Testis (tissue), 3 donors: ENCODE data around the gene PTGIS. TPM values are rescaled to one million over a fixed set of nuclear protein-coding genes. Genes with fewer than 3 reads are reported as not detected.

ENCODE experiments used
- DNase-seq: peaks from one replicate; pipeline ENCODE4 v3.0.0-alpha.2; 2019
- H3K27ac ChIP-seq, 2 donors: fragments of 200-600 bp; sonication (generic); one replicate each; pipeline ENCODE4 v1.5.1; 2019
- H3K27me3 ChIP-seq: fragments of 200-600 bp; sonication (generic); one replicate; pipeline ENCODE4 v1.5.1; 2019
- H3K36me3 ChIP-seq: fragments of 200-600 bp; sonication (generic); one replicate; pipeline ENCODE4 v1.5.1; 2017; ENCODE audit warnings: low read depth; ENCODE audit errors: missing control alignments
- H3K4me1 ChIP-seq: fragments of 200-600 bp; sonication (generic); one replicate; pipeline ENCODE4 v1.5.1; 2019
- H3K4me3 ChIP-seq, 2 donors: fragments of 200-600 bp; sonication (generic); one replicate each; pipeline ENCODE4 v1.5.1; 2017 to 2019
- H3K9me3 ChIP-seq: fragments of 200-600 bp; sonication (generic); one replicate; pipeline ENCODE4 v1.5.1; 2017
- CTCF ChIP-seq, 3 experiments: fragments of 450-650 bp in 2 of 3; fragments of 200-600 bp in 1 of 3; sonication (generic) in 1 of 3; IDR thresholded peaks; one replicate each; pipeline ENCODE4 v1.5.1; 2016 to 2019; ENCODE audit warnings: antibody characterized with exemption in 3 of 3, mild to moderate bottlenecking in 2 of 3, moderate library complexity in 1 of 3
- POLR2A ChIP-seq: fragments of 450-650 bp; IDR thresholded peaks from one replicate; pipeline ENCODE4 v1.6.1; 2017; ENCODE audit warnings: antibody characterized with exemption, mild to moderate bottlenecking, moderate library complexity
- WGBS, 2 donors: methylation state at CpG; one replicate each; pipeline ENCODE4 v1.1.5; 2018; 5-methylcytosine and 5-hydroxymethylcytosine counted together
- intact Hi-C: fragments of 100-400 bp; cut with DNase I; formaldehyde crosslinking; loops from one replicate; pipeline ENCODE4 v1.15.1; 2023; ENCODE audit warnings: low total_unique reads
- polyA plus RNA-seq: library from polyadenylated mRNA; stranded (reverse); fragments of 350-450 nt; fragmentation: Illumina TruSeq; extraction: RNeasy Lipid Tissue Mini Kit (QIAGEN cat#74804); gene quantifications from one replicate; pipeline ENCODE4 v1.2.3, GENCODE V29; 2014; ENCODE audit warnings: low read depth, low replicate concordance; ENCODE audit not compliant: insufficient read depth
- total RNA-seq, 2 donors: library from RNA; depleted of rRNA; stranded (reverse); fragments of >200 nt; gene quantifications; one replicate each; pipeline ENCODE4 v1.2.3, GENCODE V29; 2016

Gene PTGIS
- total and polyA plus RNA-seq, 3 donors from 2014 or later, result 12.2 to 30.3 (median 13.0) TPM

DNA sequence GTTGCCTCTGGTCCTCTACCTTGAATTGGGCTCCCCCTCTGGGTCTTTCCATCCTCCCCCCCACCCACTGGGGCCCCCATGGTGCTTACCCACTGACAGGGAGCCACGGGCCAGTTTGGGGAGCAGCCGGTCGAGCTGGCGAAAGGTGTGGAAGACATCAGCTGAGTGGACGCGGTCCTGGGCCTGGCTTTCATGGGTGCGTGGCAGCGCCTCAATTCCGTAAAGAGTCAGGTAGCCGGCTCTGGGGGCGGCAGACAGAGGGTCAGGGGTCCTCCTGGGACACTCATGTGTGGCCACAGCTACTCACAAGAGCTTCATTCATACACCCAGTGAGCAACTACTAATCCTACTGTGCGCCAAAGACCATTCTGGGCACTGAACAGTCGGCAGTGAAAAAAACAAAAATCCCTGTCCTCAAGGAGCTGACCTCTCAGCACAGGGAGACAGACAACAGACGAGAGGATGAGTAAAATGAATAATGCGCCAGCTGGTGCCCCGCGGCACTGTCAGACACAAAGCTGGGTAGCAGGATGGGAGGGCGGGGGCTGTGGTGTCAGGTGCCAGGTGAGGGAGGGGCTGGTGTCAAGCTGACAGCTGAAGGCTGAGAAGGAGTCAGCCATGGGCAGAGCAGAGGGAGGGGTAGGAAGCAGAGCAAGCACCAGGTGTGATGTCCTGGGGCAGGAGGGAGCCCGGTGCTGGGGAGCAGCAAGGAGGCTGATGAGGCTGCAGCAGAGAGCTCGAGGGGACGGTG lies 28.3 kb downstream of the PTGIS start:
- H3K36me3 ChIP-seq, result no peaks in the 10 kb centered on the region
- TF ChIP-seq POLR2A, result no peak
- no peak for TF ChIP-seq CTCF (IDR thresholded peaks at IDR 0.05)
- intact Hi-C loops, result loop anchor here (5.0 kb wide), 1 partner anchor 68 kb away; no protein-coding TSS in a partner anchor

GRCh38 chr20:49538950-49539349 lies 29.0 kb downstream of the PTGIS start:
- DNase-seq, result no peak
- WGBS, 2 donors, result 83 to 84% methylated on average over 3 of the region's 3 CpGs
- no peaks in the 10 kb centered on the region for H3K36me3 ChIP-seq
- H3K4me1 ChIP-seq, result no peaks in the 10 kb centered on the region
- H3K27me3 ChIP-seq, result no peaks in the 10 kb centered on the region
- H3K4me3 ChIP-seq, result no peak overlapping the region
- TF ChIP-seq POLR2A (no peak), CTCF (IDR thresholded peaks at IDR 0.05) (no peak)
- no peak overlapping the region for H3K27ac ChIP-seq
- intact Hi-C loops, result no loop called here
- H3K9me3 ChIP-seq, result no peaks in the 10 kb centered on the region

More for the DNA sequence above, 28.3 kb downstream of the PTGIS start:
- H3K27ac ChIP-seq, result no peak overlapping the region
- no peak overlapping the region for H3K4me3 ChIP-seq
- H3K27me3 ChIP-seq, result no peaks in the 10 kb centered on the region
- WGBS, 2 donors, result 95 to 97% methylated on average over 19 of the region's 21 CpGs
- peak; percentile 11 for DNase-seq
- H3K4me1 ChIP-seq, result no peaks in the 10 kb centered on the region
- no peaks in the 10 kb centered on the region for H3K9me3 ChIP-seq

GRCh38 chr20:49534255-49534712 lies 33.7 kb downstream of the PTGIS start:
- H3K27ac ChIP-seq, result no peak overlapping the region
- H3K9me3 ChIP-seq, result no peaks in the 10 kb centered on the region
- 11 to 16% methylated on average over 3 of the region's 3 CpGs for whole genome bisulfite sequencing, 2 donors
- H3K27me3 ChIP-seq, result no peaks in the 10 kb centered on the region
- TF ChIP-seq CTCF (IDR thresholded peaks at IDR 0.05), result peak; percentile 73 to 74 (median 74)
- TF ChIP-seq POLR2A, result no peak
- DNase-seq, result peak; percentile 74
- intact Hi-C loops, result loop anchor here (5.0 kb wide), 1 partner anchor 202 kb away; no protein-coding TSS in a partner anchor
- no peaks in the 10 kb centered on the region for H3K36me3 ChIP-seq
- H3K4me1 ChIP-seq, result no peaks in the 10 kb centered on the region
- no peak overlapping the region for H3K4me3 ChIP-seq

DNA sequence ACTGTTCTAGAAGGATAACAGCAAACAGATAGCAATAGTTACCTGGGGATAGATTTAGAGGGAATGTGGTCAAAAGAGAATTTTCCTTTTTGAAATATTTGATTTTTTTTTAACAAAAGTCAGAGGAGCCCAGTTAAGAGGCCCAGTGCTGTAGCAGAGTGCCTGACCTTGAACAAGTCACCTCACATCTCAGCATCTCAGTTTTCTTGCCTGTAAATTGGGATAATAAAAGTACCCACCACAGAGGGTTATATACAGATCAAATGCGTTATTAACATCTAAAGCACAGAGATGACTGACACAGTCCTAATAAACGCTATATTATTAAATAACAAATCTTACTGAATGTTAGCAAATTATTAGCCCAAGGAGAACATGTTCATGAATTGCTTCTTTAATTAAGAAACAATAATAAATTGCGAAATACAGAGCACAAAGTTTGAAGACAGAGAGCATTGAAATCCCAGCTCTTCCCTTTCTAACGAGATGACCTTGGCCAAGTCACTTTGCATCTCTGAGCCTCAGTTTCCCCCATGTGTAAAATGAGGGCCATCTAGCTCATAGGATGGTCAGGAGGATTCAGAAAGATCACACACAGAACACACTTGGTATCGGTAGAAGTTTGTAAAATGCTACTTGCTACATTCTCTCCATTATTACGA lies 35.5 kb downstream of the PTGIS start:
- 91 to 94% methylated on average over 6 of the region's 6 CpGs for WGBS, 2 donors

More for the DNA sequence above, 35.5 kb downstream of the PTGIS start:
- no peaks in the 10 kb centered on the region for H3K36me3 ChIP-seq
- TF ChIP-seq POLR2A (no peak), CTCF (IDR thresholded peaks at IDR 0.05) (no peak)
- no peak overlapping the region for H3K4me3 ChIP-seq
- no peak for DNase-seq
- H3K4me1 ChIP-seq, result no peaks in the 10 kb centered on the region
- no peaks in the 10 kb centered on the region for H3K27me3 ChIP-seq
- H3K9me3 ChIP-seq, result no peaks in the 10 kb centered on the region
- intact Hi-C loops, result loop anchor here (5.0 kb wide), 1 partner anchor 200 kb away; no protein-coding TSS in a partner anchor
- H3K27ac ChIP-seq, result no peak overlapping the region
